Right atrium auricular region (tissue), 2 donors: ENCODE results near the gene EDNRB. TPM values are rescaled to one million over a fixed set of nuclear protein-coding genes. Genes with fewer than 3 reads are reported as not detected.
A peak's percentile ranks its signal among the peaks of the same experiment; 100 is the strongest.
"Not testable (repeated sequence)": the region's sequence is repeated elsewhere in the genome, so short reads cannot be mapped to it uniquely, and the experiment has no call there.

Experiments
- DNase-seq: peaks from one replicate; pipeline ENCODE4 v3.0.0-alpha.2; 2019; ENCODE audit warnings: low spot score
- H3K27ac ChIP-seq, 2 donors: fragments of 200-600 bp; sonication (generic); 1 replicate in 1 of 2; 2 replicates in 1 of 2; pipeline ENCODE4 v1.5.1; 2016 to 2019
- H3K27me3 ChIP-seq, 2 donors: fragments of 200-600 bp; sonication (generic); one replicate each; pipeline versions ENCODE4 v1.5.1 to v1.6.0; 2017 to 2019
- H3K36me3 ChIP-seq: fragments of 200-600 bp; sonication (generic); one replicate; pipeline ENCODE4 v1.5.1; 2016
- H3K4me1 ChIP-seq, 2 donors: fragments of 200-600 bp; sonication (generic); one replicate each; pipeline versions ENCODE4 v1.5.1 to v1.6.0; 2017 to 2019
- H3K4me3 ChIP-seq, 2 donors: fragments of 200-600 bp; sonication (generic); 1 replicate in 1 of 2; 2 replicates in 1 of 2; pipeline ENCODE4 v1.5.1; 2017 to 2019; ENCODE audit warnings: mild to moderate bottlenecking in 1 of 2, moderate library complexity in 1 of 2
- H3K9me3 ChIP-seq, 2 donors: fragments of 200-600 bp; sonication (generic); one replicate each; pipeline ENCODE4 v1.5.1; 2019
- total RNA-seq, 2 donors: library from RNA; depleted of rRNA; stranded (reverse); fragments of >200 nt; gene quantifications; one replicate each; pipeline ENCODE4 v1.1.0, GENCODE V29; 2016
- TF ChIP-seq, protein P1 (sequence below), 2 donors: fragments of 200-600 bp; sonication (generic); IDR thresholded peaks; one replicate each; pipeline ENCODE4 v1.5.1; 2019; ENCODE audit warnings: antibody characterized with exemption in 2 of 2

The EDNRB gene
- 10 to 100 TPM; 52.1 to 68.0 TPM for total RNA-seq

DNA sequence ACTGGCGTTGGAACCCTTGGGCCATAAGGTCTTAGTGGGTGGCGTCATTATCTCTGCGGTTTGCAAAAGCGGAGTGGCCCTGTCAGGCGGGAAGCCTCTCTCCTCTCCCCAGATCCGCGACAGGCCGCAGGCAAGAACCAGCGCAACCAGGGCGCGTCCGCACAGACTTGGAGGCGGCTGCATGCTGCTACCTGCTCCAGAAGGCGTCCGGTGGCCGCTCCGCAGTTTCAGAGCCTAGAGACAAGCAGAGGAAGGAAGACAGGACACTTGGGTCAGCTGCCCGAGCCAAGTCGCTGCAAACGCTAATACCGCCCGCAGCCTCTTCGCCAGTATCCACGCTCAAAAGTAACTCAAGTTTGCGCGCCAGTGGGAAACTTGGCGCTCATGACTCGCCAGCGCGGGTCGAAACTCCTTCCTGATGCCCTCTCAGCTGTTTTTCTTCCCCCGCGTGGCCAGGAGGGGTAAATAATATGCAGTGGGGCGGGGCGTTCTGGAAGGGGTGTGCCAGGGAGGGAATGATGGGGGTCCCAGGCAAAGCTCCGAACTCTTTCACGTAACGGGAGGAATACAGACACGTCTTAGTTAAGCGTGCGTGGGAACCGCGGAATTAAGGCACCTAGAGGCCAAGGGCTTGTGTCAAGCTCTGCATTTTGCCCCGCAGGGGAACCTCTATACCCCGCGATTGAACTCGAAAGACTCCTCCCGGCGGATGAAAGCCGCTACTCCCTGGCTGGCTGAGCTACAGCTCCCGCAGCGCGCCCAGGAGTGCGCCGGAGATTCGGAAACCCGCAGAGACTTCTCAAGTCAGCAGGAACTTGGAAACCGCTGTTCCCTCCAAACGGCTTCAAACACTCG, at the start of gene EDNRB:
Gene EDNRB, minus strand, starts transcription at position 441 of the 855 bp plus-strand sequence. Its CDS starts 258 bp downstream, at position 183.
- H3K36me3 ChIP-seq = no peaks in the 10 kb centered on the region
- H3K4me3 ChIP-seq = peak within 1 kb of the TSS; percentile 59 to 74
- H3K27ac ChIP-seq = peak within 1 kb of the TSS; percentile 52 to 83
- DNase-seq = peak; percentile 65
- no peaks in the 10 kb centered on the region for H3K27me3 ChIP-seq
- TF ChIP-seq, protein P1, sequence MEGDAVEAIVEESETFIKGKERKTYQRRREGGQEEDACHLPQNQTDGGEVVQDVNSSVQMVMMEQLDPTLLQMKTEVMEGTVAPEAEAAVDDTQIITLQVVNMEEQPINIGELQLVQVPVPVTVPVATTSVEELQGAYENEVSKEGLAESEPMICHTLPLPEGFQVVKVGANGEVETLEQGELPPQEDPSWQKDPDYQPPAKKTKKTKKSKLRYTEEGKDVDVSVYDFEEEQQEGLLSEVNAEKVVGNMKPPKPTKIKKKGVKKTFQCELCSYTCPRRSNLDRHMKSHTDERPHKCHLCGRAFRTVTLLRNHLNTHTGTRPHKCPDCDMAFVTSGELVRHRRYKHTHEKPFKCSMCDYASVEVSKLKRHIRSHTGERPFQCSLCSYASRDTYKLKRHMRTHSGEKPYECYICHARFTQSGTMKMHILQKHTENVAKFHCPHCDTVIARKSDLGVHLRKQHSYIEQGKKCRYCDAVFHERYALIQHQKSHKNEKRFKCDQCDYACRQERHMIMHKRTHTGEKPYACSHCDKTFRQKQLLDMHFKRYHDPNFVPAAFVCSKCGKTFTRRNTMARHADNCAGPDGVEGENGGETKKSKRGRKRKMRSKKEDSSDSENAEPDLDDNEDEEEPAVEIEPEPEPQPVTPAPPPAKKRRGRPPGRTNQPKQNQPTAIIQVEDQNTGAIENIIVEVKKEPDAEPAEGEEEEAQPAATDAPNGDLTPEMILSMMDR (IDR thresholded peaks at IDR 0.05) = peak in 1 of 2 donors; percentile 10
- H3K9me3 ChIP-seq = no peaks in the 10 kb centered on the region
- peaks cover 0 to 7% of the 10 kb centered on the region in 2 donors for H3K4me1 ChIP-seq

DNA sequence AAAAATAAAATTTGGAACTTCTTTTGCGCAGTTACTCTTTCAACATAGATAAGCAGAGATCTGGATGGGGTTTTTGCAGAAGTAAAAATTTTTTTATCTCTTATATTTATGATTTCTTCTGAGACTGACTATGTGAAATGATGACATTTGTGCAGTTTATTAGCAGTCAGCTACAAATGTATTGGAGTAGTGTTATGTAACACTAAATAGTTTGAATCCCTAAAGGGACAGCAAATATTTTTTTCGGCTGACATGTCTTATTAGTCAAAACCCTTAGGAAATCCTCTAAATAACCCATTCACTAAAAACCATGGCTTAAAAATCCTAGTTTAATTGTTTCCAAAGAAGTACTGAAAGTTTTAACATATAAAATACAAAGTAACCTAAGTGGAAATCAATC, 48.0 kb upstream of the EDNRB start:
- Histone ChIP-seq H3K4me3 (no peak overlapping the region), H3K27me3 (no peaks in the 10 kb centered on the region), H3K36me3 (no peaks in the 10 kb centered on the region), H3K4me1 (no peaks in the 10 kb centered on the region), H3K9me3 (no peaks in the 10 kb centered on the region), H3K27ac (no peak overlapping the region)
- TF ChIP-seq, protein P1 (IDR thresholded peaks at IDR 0.05) = no peak
- DNase-seq = no peak

DNA sequence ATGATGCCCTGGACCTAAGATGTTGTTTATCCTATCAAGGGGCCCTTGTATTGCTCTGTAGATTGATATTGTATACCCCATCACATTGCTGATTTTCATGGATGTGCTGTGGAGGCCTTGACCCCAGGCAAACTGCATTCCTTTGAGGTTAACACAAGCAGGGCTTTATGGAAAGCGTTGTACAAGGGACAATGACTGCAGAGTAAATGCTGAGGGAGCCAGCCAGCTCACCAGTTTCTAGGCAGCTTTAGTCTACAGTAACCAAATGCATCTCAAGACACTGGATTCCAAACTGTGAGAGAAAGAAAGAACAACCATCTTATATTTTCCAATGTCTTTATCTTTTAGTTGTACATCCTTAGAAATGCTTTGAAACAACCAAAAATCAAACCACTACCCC, 34.1 kb upstream of the EDNRB start:
- Histone ChIP-seq H3K36me3 (no peaks in the 10 kb centered on the region), H3K9me3 (no peaks in the 10 kb centered on the region), H3K4me3 (no peak overlapping the region), H3K4me1 (no peaks in the 10 kb centered on the region), H3K27ac (no peak overlapping the region), H3K27me3 (no peaks in the 10 kb centered on the region)
- DNase-seq = no peak
- TF ChIP-seq, protein P1 (IDR thresholded peaks at IDR 0.05) = no peak

DNA sequence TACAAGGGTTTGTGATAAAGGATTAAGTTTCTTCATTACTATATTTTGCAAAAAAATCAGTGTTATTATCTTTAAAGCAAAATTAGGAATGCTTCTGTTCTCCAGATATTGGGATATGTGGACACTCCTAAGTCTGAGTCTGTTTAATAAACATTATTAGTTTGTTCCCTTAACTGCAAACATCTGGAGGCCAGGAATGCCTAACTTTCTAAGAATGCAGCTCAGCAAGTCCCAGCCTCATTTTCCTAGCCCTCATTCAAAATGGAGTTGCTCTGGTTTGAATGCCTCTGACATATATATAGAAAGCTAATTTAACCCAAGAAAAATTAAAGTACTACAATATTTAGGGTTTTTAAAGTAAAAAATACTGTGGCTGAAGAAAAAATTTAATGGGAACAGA, 33.6 kb upstream of the EDNRB start:
- Histone ChIP-seq H3K4me3 (no peak overlapping the region), H3K9me3 (no peaks in the 10 kb centered on the region), H3K27ac (no peak overlapping the region), H3K4me1 (no peaks in the 10 kb centered on the region), H3K27me3 (no peaks in the 10 kb centered on the region), H3K36me3 (no peaks in the 10 kb centered on the region)
- no peak for DNase-seq
- TF ChIP-seq, protein P1 (IDR thresholded peaks at IDR 0.05) = no peak

DNA sequence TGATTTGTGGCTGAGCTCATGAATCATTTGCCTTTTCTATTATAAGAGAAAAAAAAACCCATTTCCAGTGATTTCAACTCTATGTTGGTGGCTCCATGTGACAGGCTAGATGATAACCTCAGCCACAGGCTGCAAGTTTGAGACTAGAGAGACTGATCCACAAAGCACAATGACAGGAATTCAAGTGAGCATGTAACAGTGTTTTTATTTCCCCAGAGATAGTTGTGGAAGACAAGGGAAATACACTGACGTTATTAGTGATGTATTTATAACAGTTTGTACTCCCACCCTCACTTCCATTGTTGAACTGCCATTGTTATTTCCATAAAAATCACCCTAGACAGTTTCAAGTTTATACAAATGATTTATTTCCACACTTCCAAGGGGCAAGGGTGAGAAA, 27.9 kb upstream of the EDNRB start:
- H3K36me3 ChIP-seq = no peaks in the 10 kb centered on the region
- H3K27me3 ChIP-seq = no peaks in the 10 kb centered on the region
- no peak overlapping the region for H3K27ac ChIP-seq
- no peak for DNase-seq
- H3K4me3 ChIP-seq = no peak overlapping the region
- TF ChIP-seq, protein P1 (IDR thresholded peaks at IDR 0.05) = no peak
- H3K9me3 ChIP-seq = no peaks in the 10 kb centered on the region
- H3K4me1 ChIP-seq = no peaks in the 10 kb centered on the region

DNA sequence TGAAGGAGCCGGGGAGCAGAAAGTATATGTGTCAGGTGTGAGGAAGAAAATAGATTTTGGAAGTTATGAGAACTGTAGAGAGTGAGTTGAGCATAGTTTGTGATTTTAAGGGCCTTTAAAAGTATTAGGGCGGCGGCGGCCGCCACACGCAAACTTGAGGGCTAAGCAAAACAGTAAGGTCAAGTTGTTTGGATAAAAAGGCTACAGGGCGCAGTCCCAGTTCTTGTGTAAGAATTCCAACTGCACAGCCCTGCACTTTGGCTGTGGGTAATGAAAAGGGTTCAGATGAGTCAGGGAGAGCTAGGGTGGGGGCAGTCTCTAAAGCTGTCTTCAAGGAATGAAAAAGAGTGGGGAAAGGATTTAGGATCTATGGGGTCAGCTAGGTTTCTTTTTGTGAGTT, 16.4 kb upstream of the EDNRB start:
- DNase-seq, H3K36me3 ChIP-seq, H3K9me3 ChIP-seq, H3K27ac ChIP-seq, H3K27me3 ChIP-seq, H3K4me1 ChIP-seq, H3K4me3 ChIP-seq: not testable (repeated sequence)
